HepG2 (cell line): ENCODE measurements around the gene SYCE3. TPM values are rescaled to one million over a fixed set of nuclear protein-coding genes. Genes with fewer than 3 reads are reported as not detected.
A peak's percentile ranks its signal among the peaks of the same experiment; 100 is the strongest.

Experiments used
- AGO2 ChIP-seq: fragments of 200-400 bp; formaldehyde crosslinking; optimal IDR thresholded peaks from 2 replicates; pipeline ENCODE3; 2017; ENCODE audit warnings: mild to moderate bottlenecking, low read depth, low read length, moderate library complexity
- AKAP8 ChIP-seq: sonication (generic); formaldehyde crosslinking; IDR thresholded peaks from 2 replicates; pipeline ENCODE4 v1.5.1; 2020; ENCODE audit warnings: mild to moderate bottlenecking, missing genetic modification reagents
- ARID4A ChIP-seq: sonication (generic); formaldehyde crosslinking; IDR thresholded peaks from 2 replicates; pipeline ENCODE4 v1.5.0; 2020; ENCODE audit warnings: mild to moderate bottlenecking, missing genetic modification reagents, borderline replicate concordance
- ATF3 ChIP-seq: sonication (generic); formaldehyde crosslinking; IDR thresholded peaks from 2 replicates; pipeline ENCODE4 v1.4.0; 2020; ENCODE audit warnings: missing genetic modification reagents
- DMAP1 ChIP-seq: IDR thresholded peaks from 2 replicates; pipeline ENCODE4 v1.6.1; 2016
- FOXA3 ChIP-seq: IDR thresholded peaks from 2 replicates; pipeline ENCODE4 v1.6.1; 2016; ENCODE audit warnings: missing genetic modification reagents, missing compliant biosample characterization
- FOXJ3 ChIP-seq: sonication (generic); formaldehyde crosslinking; IDR thresholded peaks from 2 replicates; pipeline ENCODE4 v1.4.0; 2020; ENCODE audit warnings: missing genetic modification reagents, mild to moderate bottlenecking, borderline replicate concordance
- FOXO4 ChIP-seq: sonication (generic); formaldehyde crosslinking; conservative IDR thresholded peaks from 2 replicates; pipeline ENCODE4 v1.8.1; 2023; ENCODE audit warnings: missing genetic modification reagents
- GATA4 ChIP-seq: sonication (generic); IDR thresholded peaks from 2 replicates; pipeline ENCODE4 v1.6.1; 2016; ENCODE audit warnings: antibody characterized with exemption, low read depth, borderline replicate concordance
- NCOA2 ChIP-seq: sonication (generic); formaldehyde crosslinking; IDR thresholded peaks from 2 replicates; pipeline ENCODE4 v1.8.0; 2022; ENCODE audit warnings: inconsistent platforms
- NPAS2 ChIP-seq: sonication (generic); formaldehyde crosslinking; IDR thresholded peaks from 2 replicates; pipeline ENCODE4 v1.8.0; 2022; ENCODE audit warnings: mild to moderate bottlenecking, missing genetic modification reagents, borderline replicate concordance
- POLR2G ChIP-seq: fragments of 200-400 bp; formaldehyde crosslinking; IDR thresholded peaks from 2 replicates; pipeline ENCODE4 v1.6.1; 2018; ENCODE audit warnings: mild to moderate bottlenecking, low read depth, low read length, moderate library complexity
- RARA ChIP-seq: IDR thresholded peaks from 2 replicates; pipeline ENCODE4 v1.6.1; 2016; ENCODE audit warnings: missing genetic modification reagents, missing compliant biosample characterization
- SAP130 ChIP-seq: IDR thresholded peaks from 2 replicates; pipeline ENCODE4 v1.6.1; 2016; ENCODE audit warnings: low read depth
- TARDBP ChIP-seq: sonication (generic); formaldehyde crosslinking; IDR thresholded peaks from 2 replicates; pipeline ENCODE4 v1.8.0; 2022; ENCODE audit warnings: mild to moderate bottlenecking, missing genetic modification reagents
- ZFX ChIP-seq: sonication (generic); formaldehyde crosslinking; IDR thresholded peaks from 2 replicates; pipeline ENCODE4 v1.4.0; 2020; ENCODE audit warnings: mild to moderate bottlenecking, low read depth, missing genetic modification reagents, moderate library complexity
- ZNF121 ChIP-seq: sonication (generic); formaldehyde crosslinking; IDR thresholded peaks from 2 replicates; pipeline ENCODE4 v1.5.0; 2020; ENCODE audit warnings: mild to moderate bottlenecking, missing genetic modification reagents
- ZNF160 ChIP-seq: sonication (generic); formaldehyde crosslinking; IDR thresholded peaks from 2 replicates; pipeline ENCODE4 v1.8.0; 2022; ENCODE audit warnings: mild to moderate bottlenecking, inconsistent platforms, missing genetic modification reagents
- ZNF225 ChIP-seq: sonication (generic); formaldehyde crosslinking; IDR thresholded peaks from 2 replicates; pipeline ENCODE4 v1.4.0; 2020; ENCODE audit warnings: mild to moderate bottlenecking, missing genetic modification reagents
- ZNF383 ChIP-seq: sonication (generic); formaldehyde crosslinking; IDR thresholded peaks from 2 replicates; pipeline ENCODE4 v1.4.0; 2020; ENCODE audit warnings: missing genetic modification reagents, mild to moderate bottlenecking, borderline replicate concordance
- ZNF556 ChIP-seq: sonication (generic); formaldehyde crosslinking; IDR thresholded peaks from 2 replicates; pipeline ENCODE4 v1.4.0; 2020; ENCODE audit warnings: mild to moderate bottlenecking, missing genetic modification reagents, borderline replicate concordance
- ZNF660 ChIP-seq: sonication (generic); formaldehyde crosslinking; IDR thresholded peaks from 2 replicates; pipeline ENCODE4 v1.5.1; 2020; ENCODE audit warnings: mild to moderate bottlenecking, low read depth, missing genetic modification reagents, borderline replicate concordance
- ZSCAN31 ChIP-seq: sonication (generic); formaldehyde crosslinking; IDR thresholded peaks from 2 replicates; pipeline ENCODE4 v1.5.0; 2020; ENCODE audit warnings: low read depth, mild to moderate bottlenecking, missing genetic modification reagents
- ZZZ3 ChIP-seq: sonication (generic); formaldehyde crosslinking; IDR thresholded peaks from 2 replicates; pipeline ENCODE4 v1.4.0; 2020; ENCODE audit warnings: missing genetic modification reagents, mild to moderate bottlenecking, borderline replicate concordance
- polyA plus RNA-seq, 8 experiments: library from polyadenylated mRNA; depleted of rRNA in 3 of 8; stranded (reverse) in 7 of 8; unstranded in 1 of 8; fragments of >200 nt; fragmentation: Illumina TruSeq in 4 of 8; extraction: Trizol in 4 of 8; gene quantifications; 2 replicates each; pipeline versions ENCODE4 v1.2.1 to v1.2.3, GENCODE V29; 2011 to 2016; ENCODE audit warnings: low read depth in 4 of 8, missing spikeins in 1 of 8, mixed read lengths in 1 of 8; ENCODE audit not compliant: insufficient read depth in 1 of 8
- total RNA-seq, 5 experiments: library from RNA; depleted of rRNA; stranded (reverse); fragments of >200 nt; fragmentation: Illumina TruSeq; extraction: Trizol; gene quantifications; 2 replicates each; pipeline ENCODE4 v1.2.3, GENCODE V29; 2016; ENCODE audit warnings: low read depth in 1 of 5

SYCE3 gene
- total and polyA plus RNA-seq, 2 of the 13 experiments (the other 11 are each of a cell fraction or from before 2014, with no cell fraction given): not detected

- no peak for TF ChIP-seq ATF3 (CRISPR knock-in tag)
- TF ChIP-seq RARA: peak; percentile 91
- no peak for TF ChIP-seq ZNF556
- peak; percentile 74 for TF ChIP-seq ZFX
- TF ChIP-seq NPAS2: no peak
- peak; percentile 97 for TF ChIP-seq AKAP8 (CRISPR knock-in tag)
- TF ChIP-seq FOXA3 (CRISPR knock-in tag): peak; percentile 40; the same call in 1 of the 2 replicates
- TF ChIP-seq ZNF383 (CRISPR knock-in tag): 0 out of 2 replicates have a peak, but pooled peaks have one; percentile 22
- TF ChIP-seq GATA4: no peak
- no peak for TF ChIP-seq ZNF225 (CRISPR knock-in tag)
- TF ChIP-seq TARDBP (CRISPR knock-in tag): peak; percentile 48; the same call in 1 of the 2 replicates
- TF ChIP-seq FOXO4: no peak
- TF ChIP-seq ARID4A (CRISPR knock-in tag): 0 out of 2 replicates have a peak, but pooled peaks have one; percentile 6
- TF ChIP-seq POLR2G: peak; percentile 79
- peak; percentile 66; the same call in 1 of the 2 replicates for TF ChIP-seq ZNF121 (CRISPR knock-in tag)
- 0 out of 2 replicates have a peak, but pooled peaks have one; percentile 31 for TF ChIP-seq ZSCAN31 (CRISPR knock-in tag)
- peak; percentile 43; the same call in 1 of the 2 replicates for TF ChIP-seq NCOA2 (CRISPR knock-in tag)
- peak; percentile 78 for TF ChIP-seq SAP130 (CRISPR knock-in tag)
- TF ChIP-seq AGO2: peak; percentile 60
- TF ChIP-seq ZNF160: 0 out of 2 replicates have a peak, but pooled peaks have one; percentile 67
- TF ChIP-seq DMAP1: peak; percentile 51; the same call in 1 of the 2 replicates
- peak; percentile 80; the same call in 1 of the 2 replicates for TF ChIP-seq ZZZ3
- no peak for TF ChIP-seq FOXJ3 (CRISPR knock-in tag)
- peak; percentile 79; the same call in 1 of the 2 replicates for TF ChIP-seq ZNF660 (CRISPR knock-in tag)
These were observed 35.6 kb downstream of the SYCE3 start (continued) for GRCh38 chr22:50526834-50527801.
